Measurements from ENCODE around the gene EPHA5.

Gene EPHA5

DNA sequence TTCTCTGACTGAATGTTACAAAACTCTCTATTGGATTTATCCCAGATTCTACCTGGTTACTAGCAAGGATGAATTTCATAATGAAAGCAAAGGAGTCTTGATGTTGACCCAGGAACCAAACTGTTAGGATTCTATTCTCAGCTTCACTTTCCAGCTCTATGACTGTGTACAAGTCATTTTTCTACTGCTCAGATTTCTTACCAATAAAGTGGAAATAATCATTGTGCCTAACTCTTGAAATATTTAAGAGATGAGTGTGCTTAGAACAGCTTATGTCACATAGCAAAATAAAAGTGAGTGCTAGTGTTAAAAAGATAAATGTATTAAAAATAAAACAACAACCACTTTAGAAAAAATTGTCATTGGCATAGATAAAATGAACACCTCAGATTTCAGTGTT, 45.6 kb downstream of the EPHA5 start:
- DNase-seq (ENCODE audit: low read depth) = no peak

GRCh38 chr4:65623506-65623905, 46.8 kb downstream of the EPHA5 start:
- DNase-seq (ENCODE audit: low read depth) = no peak

DNA sequence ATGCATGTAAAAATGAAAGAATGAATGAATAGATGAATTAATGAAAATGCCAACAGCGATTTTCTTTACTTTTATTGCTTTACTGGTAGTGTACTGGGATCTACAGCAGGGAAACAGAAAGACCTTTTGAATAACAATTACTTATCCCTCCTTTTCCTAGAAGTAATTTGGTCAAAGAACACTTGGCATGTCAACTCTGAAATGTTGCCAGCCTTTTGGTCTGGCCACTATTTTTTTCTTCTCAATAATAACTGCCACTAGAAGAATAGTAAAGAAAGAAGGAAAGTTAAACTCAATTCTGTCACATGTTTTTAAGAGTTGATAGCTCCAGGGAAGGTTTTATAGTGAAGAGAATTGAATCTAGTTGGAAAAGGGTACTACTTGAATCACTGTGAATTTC, 52.9 kb downstream of the EPHA5 start:
- DNase-seq (ENCODE audit: low read depth) = no peak

- no peak for DNase-seq (ENCODE audit: low read depth)
These were observed 65.8 kb downstream of the EPHA5 start for GRCh38 chr4:65604515-65604914.

DNA sequence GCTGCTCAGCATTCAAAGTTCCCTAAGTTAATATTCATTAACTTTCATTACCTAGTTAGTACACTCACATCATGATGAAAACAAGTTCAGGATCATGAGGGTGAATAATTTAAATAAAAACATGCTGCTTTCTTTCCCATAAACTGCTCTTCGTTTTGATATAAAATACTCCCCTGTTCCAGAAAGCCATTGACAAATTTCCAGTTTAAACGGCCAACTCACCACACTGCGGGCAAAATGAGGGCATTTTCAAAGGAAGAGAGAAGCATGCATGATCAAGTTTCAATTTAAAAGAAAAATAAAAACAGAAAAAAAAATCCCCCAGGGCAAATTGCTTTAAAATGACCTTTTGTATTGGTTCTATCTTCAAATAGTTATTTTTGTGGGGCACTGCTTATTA, 69.6 kb downstream of the EPHA5 start:
- DNase-seq (ENCODE audit: low read depth) = no peak

DNA sequence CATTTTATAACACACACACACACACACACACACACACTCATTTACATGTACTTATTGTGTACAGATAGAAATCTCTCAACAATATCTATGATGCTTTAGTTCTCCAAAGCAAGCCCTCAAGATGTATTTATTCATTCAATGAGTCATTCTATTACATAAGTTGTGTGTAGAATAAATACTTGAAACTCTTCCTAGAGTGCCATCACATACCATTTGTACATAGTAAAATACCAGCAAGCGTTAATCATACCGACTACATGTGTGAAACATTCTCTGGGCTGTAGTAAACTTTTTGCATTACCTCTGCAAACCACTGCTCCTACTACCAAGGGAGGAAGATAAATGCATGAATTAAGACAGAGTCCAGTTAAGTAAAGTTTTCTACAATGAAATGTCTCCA, 70.9 kb downstream of the EPHA5 start:
- no peak for DNase-seq (ENCODE audit: low read depth)

- no peak for DNase-seq (ENCODE audit: low read depth)
These were observed 72.6 kb downstream of the EPHA5 start for GRCh38 chr4:65597697-65598096.

DNA sequence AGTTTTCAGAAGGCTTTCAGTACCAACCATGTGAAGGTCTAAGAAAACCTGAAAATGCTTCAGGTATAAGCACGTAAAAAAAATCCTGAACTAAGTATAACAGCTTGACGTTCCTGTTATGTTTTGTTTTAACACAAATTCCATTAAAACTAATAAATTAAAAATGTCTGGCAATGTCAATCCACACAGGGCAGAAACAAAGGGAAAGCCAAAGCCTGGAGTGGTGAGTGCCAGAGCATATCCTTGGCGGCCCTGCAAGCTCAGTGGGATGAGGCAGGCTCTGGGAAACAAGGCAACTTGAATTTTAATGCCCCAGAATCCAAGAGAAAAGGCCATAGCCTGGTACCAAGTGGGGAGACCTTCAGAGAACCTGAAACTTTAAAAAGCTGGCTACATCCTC, 78.2 kb downstream of the EPHA5 start:
- DNase-seq (ENCODE audit: low read depth) = no peak

- DNase-seq (ENCODE audit: low read depth) = no peak
These were observed 80.4 kb downstream of the EPHA5 start for GRCh38 chr4:65589921-65590320.

- no peak for DNase-seq (ENCODE audit: low read depth)
These were observed 81.0 kb downstream of the EPHA5 start for GRCh38 chr4:65589331-65589730.

GRCh38 chr4:65580551-65580950, 89.7 kb downstream of the EPHA5 start:
- no peak for DNase-seq (ENCODE audit: low read depth)

DNA sequence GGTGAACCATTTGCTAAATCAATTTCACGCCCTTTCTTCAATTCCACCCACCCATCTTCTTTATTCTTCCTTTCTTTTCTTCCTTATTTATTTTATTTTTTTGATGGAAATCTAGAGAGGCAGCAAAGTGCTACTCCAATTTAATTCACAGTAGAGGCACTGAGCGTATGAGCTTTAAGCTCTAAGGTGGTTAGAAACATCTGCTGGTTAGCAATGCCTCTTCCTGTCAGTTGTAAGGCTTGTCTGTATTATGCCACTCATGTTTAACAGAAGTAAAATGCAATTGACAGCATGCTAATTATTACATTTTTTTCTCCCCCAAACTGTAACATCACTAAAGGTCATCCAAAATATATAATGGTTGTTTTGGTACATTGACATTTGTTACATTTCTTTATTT, 103.8 kb downstream of the EPHA5 start:
- no peak for DNase-seq (ENCODE audit: low read depth)

DNA sequence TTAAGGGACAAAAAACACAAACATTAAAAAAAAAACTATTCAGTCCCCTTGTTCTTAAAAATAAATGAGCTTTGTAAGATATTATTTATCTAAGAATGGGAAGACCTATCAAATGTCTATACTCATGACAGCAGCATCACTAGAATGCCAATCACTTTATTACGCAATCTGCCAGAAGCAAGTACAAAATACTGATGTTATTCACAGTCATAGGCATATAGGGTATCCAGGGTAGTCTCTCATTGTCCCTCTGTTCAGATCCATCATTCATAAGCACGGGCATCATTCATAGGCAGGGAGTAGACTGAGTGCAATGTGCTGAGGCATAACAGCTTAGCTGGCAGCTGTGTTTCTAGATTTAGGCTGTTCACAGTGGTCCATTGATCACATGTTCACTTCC, 109.1 kb downstream of the EPHA5 start:
- DNase-seq (ENCODE audit: low read depth) = no peak

- no peak for DNase-seq (ENCODE audit: low read depth)
These were observed 111.0 kb downstream of the EPHA5 start for GRCh38 chr4:65559270-65559669.

DNA sequence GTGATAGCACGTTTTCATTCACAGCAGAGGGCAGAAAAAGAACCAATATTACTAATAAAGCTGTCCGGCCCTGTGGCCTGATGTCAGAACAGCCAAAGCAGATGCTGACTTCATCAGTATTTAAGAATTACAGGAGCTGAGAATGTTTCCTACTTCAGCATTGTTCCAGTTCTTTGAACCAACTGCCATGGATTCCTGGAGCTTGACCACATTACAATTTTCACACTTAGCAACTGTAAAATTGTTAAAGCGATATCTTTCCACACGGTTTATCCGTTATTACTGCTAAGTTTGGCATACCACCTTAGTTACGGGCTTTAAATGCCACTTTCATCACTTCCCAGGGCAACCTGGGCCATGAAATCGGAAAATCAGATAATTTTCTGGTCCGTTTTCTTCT, 118.2 kb downstream of the EPHA5 start:
- no peak for DNase-seq (ENCODE audit: low read depth)

GRCh38 chr4:65550500-65550899, 119.8 kb downstream of the EPHA5 start:
- no peak for DNase-seq (ENCODE audit: low read depth)

- no peak for DNase-seq (ENCODE audit: low read depth)
These were observed 123.3 kb downstream of the EPHA5 start for GRCh38 chr4:65546882-65547416.

- DNase-seq (ENCODE audit: low read depth) = no peak
These were observed 131.7 kb downstream of the EPHA5 start for GRCh38 chr4:65538571-65538970.

DNA sequence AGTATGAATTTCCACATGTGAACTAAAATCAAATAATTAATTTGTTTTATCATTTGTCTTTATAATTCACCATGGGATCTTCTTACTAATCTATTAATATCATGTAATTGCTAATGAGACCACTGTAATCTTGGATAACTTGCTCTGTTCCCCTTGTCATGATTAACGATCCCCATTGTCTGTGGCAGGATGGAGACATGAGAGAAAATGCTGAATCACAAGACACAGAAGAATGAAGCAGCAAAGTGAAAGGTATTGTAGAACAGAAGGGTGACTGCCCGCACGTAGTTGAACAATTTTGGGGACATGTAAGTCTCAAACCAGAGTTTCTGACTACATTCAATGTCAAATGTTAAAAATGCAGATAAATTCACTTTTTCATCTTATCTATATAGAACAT, 135.2 kb downstream of the EPHA5 start:
- no peak for DNase-seq (ENCODE audit: low read depth)

DNA sequence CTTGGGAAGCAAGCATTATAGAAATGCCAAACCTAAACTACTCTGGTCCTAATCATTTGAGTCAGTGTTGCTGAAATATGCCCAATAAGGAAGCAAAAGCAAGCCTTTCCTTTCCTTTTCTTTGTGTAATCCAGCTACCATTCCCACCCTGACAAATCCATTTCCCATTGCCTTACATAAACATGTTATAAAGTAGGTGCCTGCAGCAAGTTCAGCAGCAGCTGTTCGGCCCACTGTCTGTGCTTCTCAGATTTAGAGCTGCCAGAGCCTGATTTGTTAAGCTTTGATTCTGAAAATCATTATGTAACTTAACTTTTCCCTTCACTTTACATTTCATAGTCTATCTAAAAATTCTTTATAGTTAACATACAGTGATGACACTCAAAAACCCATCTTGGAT, 148.6 kb downstream of the EPHA5 start:
- no peak for DNase-seq (ENCODE audit: low read depth)

DNA sequence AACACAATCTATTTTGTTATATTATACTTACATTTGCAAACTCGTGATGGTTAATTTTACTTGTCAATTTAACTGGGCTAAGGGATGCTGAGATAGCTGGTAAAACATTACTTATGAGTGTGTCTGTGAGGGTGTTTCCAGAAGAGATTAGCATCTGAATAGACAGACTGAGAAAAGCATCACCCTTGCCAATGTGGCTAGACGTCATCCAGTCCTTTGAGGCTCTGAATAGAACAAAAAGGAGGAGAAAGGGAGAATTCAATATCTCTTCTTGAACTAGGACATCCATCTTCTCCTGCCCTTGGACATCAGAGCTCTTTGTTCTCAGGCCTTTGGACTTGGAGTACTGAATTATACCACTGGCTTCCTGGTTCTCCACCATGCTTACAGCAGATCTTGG, 154.6 kb downstream of the EPHA5 start:
- DNase-seq (ENCODE audit: low read depth) = no peak

GRCh38 chr4:65510976-65511375, 159.3 kb downstream of the EPHA5 start:
- no peak for DNase-seq (ENCODE audit: low read depth)

- no peak for DNase-seq (ENCODE audit: low read depth)
These were observed 162.1 kb downstream of the EPHA5 start for GRCh38 chr4:65508168-65508567.

DNA sequence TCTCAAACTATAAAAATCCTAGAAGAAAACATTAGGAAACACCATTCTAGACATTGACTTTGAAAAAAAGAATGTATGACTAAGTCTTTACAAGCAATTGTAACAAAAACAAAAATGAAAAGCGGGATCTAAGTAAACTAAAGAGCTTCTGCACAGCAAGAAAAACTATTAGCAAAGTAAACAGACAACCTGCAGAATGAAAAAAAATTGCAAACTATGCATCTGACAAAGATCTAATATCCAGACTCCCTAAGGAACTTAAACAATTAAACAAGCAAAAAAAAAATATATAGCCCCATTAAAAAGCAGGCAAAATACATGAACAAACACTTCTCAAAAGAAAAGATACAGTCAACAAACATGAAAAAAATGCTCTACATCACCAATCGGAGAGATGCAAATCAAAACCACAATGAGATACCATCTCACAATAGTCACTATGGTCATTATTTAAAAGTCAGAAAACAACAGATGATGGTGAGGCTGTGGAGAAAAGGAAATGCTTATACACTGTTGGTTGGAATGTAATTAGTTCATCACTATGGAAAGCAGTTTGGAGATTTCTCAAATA, 168.1 kb downstream of the EPHA5 start:
- no peak for DNase-seq (ENCODE audit: low read depth)

GRCh38 chr4:65498606-65499005, 171.7 kb downstream of the EPHA5 start:
- DNase-seq (ENCODE audit: low read depth) = no peak

Measured in T follicular helper cell (primary cell).